A549 (cell line): ENCODE results near the gene PI16.

ENCODE experiments used
- ATOH8 ChIP-seq: fragments of 250-450 bp; sonication (Bioruptor Pico); IDR thresholded peaks from 2 replicates; pipeline ENCODE4 v1.5.0; 2020; ENCODE audit warnings: low read depth, mild to moderate bottlenecking, moderate library complexity
- BHLHE40 ChIP-seq: IDR thresholded peaks from 2 replicates; pipeline ENCODE4 v1.6.1; 2012; ENCODE audit warnings: low read depth, low read length, inconsistent platforms
- CEBPB ChIP-seq, 2 experiments: fragments of >200 bp in 1 of 2; sonication (Bioruptor Twin) in 1 of 2; formaldehyde crosslinking in 1 of 2; IDR thresholded peaks; 2 replicates each; pipeline ENCODE4 v1.6.1; 2012 to 2016
- CTCF ChIP-seq: fragments of >200 bp; sonication (Bioruptor Twin); formaldehyde crosslinking; IDR thresholded peaks from 3 replicates; pipeline ENCODE4 v1.5.1; 2016
- EP300 ChIP-seq, 2 experiments: fragments of >200 bp; sonication (Bioruptor Twin); formaldehyde crosslinking; IDR thresholded peaks; 2 replicates in 1 of 2; 3 replicates in 1 of 2; pipeline ENCODE4 v1.6.1; 2016 to 2017
- HES2 ChIP-seq: fragments of >200 bp; sonication (Bioruptor Twin); formaldehyde crosslinking; IDR thresholded peaks from 2 replicates; pipeline ENCODE4 v1.6.1; 2016
- HEYL ChIP-seq: fragments of 250-450 bp; sonication (Bioruptor Pico); IDR thresholded peaks from 2 replicates; pipeline ENCODE4 v1.8.0; 2021; ENCODE audit warnings: mild to moderate bottlenecking, moderate library complexity
- MAFK ChIP-seq: fragments of 450-650 bp; IDR thresholded peaks from 2 replicates; pipeline ENCODE4 v1.6.1; 2014; ENCODE audit not compliant: partially characterized antibody
- RAD21 ChIP-seq, 2 experiments: fragments of >200 bp in 1 of 2; sonication (Bioruptor Twin) in 1 of 2; formaldehyde crosslinking in 1 of 2; IDR thresholded peaks in 1 of 2; conservative IDR thresholded peaks in 1 of 2; 2 replicates in 1 of 2; 3 replicates in 1 of 2; pipeline ENCODE4 v1.6.1; 2012 to 2018; ENCODE audit warnings: inconsistent platforms in 1 of 2
- RFX5 ChIP-seq: fragments of 450-650 bp; IDR thresholded peaks from 2 replicates; pipeline ENCODE4 v1.7.1; 2014; ENCODE audit warnings: antibody characterized with exemption, mild to moderate bottlenecking, moderate library complexity
- SREBF2 ChIP-seq: fragments of 450-650 bp; IDR thresholded peaks from 2 replicates; pipeline ENCODE4 v1.6.1; 2014; ENCODE audit warnings: mild to moderate bottlenecking, moderate library complexity
- ZFP36 ChIP-seq: fragments of 450-650 bp; IDR thresholded peaks from 2 replicates; pipeline ENCODE4 v1.6.1; 2014; ENCODE audit warnings: borderline replicate concordance; ENCODE audit not compliant: partially characterized antibody
- TF ChIP-seq, protein P1 (sequence below): fragments of 200-600 bp; sonication (generic); IDR thresholded peaks from 2 replicates; pipeline ENCODE4 v1.6.1; 2016; ENCODE audit warnings: antibody characterized with exemption, mild to moderate bottlenecking, moderate library complexity
- TF ChIP-seq, protein P2 (sequence below): fragments of 250-450 bp; sonication (Bioruptor Pico); IDR thresholded peaks from 2 replicates; pipeline ENCODE4 v1.5.0; 2021; ENCODE audit warnings: mild to moderate bottlenecking, moderate library complexity, borderline replicate concordance

DNA sequence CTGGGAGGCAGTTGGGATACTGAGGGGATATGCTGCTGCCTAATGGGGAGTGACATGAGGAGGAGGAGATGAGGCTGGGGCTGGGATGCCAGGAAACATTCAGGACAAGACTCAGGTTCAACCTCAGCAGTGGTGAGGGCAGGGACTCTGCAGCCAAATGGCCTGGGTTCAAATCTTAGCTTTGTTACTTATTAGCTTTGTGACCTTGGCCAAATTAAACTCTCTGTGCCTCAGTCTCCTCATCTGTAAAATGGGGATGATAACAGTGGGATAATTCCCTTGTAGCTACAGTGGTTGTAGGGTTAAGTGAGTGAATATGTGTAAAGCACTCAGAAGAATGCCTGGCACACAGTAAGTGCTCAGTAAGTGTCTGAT lies 1.9 kb downstream of the PI16 start:
- no peak for TF ChIP-seq SREBF2
- TF ChIP-seq, protein P1, sequence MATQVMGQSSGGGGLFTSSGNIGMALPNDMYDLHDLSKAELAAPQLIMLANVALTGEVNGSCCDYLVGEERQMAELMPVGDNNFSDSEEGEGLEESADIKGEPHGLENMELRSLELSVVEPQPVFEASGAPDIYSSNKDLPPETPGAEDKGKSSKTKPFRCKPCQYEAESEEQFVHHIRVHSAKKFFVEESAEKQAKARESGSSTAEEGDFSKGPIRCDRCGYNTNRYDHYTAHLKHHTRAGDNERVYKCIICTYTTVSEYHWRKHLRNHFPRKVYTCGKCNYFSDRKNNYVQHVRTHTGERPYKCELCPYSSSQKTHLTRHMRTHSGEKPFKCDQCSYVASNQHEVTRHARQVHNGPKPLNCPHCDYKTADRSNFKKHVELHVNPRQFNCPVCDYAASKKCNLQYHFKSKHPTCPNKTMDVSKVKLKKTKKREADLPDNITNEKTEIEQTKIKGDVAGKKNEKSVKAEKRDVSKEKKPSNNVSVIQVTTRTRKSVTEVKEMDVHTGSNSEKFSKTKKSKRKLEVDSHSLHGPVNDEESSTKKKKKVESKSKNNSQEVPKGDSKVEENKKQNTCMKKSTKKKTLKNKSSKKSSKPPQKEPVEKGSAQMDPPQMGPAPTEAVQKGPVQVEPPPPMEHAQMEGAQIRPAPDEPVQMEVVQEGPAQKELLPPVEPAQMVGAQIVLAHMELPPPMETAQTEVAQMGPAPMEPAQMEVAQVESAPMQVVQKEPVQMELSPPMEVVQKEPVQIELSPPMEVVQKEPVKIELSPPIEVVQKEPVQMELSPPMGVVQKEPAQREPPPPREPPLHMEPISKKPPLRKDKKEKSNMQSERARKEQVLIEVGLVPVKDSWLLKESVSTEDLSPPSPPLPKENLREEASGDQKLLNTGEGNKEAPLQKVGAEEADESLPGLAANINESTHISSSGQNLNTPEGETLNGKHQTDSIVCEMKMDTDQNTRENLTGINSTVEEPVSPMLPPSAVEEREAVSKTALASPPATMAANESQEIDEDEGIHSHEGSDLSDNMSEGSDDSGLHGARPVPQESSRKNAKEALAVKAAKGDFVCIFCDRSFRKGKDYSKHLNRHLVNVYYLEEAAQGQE = no peak
- TF ChIP-seq MAFK = no peak
- no peak for TF ChIP-seq HES2
- TF ChIP-seq BHLHE40 = no peak
- TF ChIP-seq ZFP36 = no peak
- no peak for TF ChIP-seq CTCF
- no peak for TF ChIP-seq EP300 (IDR thresholded peaks at IDR 0.05)
- no peak for TF ChIP-seq ATOH8 (CRISPR knock-in tag)
- TF ChIP-seq RAD21 (conservative IDR thresholded peaks at IDR 0.05 in 1 of 2, IDR thresholded peaks at IDR 0.05 in 1 of 2) = no peak
- no peak for TF ChIP-seq RFX5
- TF ChIP-seq, protein P2, sequence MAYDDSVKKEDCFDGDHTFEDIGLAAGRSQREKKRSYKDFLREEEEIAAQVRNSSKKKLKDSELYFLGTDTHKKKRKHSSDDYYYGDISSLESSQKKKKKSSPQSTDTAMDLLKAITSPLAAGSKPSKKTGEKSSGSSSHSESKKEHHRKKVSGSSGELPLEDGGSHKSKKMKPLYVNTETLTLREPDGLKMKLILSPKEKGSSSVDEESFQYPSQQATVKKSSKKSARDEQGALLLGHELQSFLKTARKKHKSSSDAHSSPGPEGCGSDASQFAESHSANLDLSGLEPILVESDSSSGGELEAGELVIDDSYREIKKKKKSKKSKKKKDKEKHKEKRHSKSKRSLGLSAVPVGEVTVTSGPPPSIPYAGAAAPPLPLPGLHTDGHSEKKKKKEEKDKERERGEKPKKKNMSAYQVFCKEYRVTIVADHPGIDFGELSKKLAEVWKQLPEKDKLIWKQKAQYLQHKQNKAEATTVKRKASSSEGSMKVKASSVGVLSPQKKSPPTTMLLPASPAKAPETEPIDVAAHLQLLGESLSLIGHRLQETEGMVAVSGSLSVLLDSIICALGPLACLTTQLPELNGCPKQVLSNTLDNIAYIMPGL (CRISPR knock-in tag) = no peak
- TF ChIP-seq HEYL (CRISPR knock-in tag) = no peak
- TF ChIP-seq CEBPB (IDR thresholded peaks at IDR 0.05) = no peak
